GM12801 (cell line): Measurements from ENCODE around the gene PCDHGA1.

Experiments
- TF ChIP-seq, protein P1 (sequence below): IDR thresholded peaks from one replicate; pipeline ENCODE4 v1.5.1; 2011; ENCODE audit warnings: control low read depth; ENCODE audit not compliant: insufficient read length; ENCODE audit errors: extremely low read depth

PCDHGA1 gene

DNA sequence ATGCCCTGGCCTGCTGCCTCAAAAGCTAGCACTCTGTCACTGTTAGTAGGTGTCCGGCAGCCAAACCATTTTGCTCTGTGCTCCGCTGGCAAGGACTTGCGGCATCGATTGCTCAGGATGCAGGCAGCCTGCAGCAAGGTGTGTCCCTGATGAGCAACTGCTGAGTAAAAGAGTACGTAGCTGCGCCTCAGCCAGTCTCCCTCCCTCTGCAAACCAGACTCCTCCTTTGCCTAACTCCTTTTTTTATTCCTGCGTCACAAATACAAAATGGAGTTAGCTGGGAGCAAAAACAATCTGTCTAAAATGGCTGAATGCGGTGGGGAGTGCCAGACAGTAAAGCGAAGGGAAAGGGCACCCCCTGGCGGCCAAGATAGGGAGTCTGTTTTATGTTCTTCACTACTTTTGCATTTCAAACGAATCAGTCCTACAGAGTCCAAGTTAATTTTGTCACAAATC lies 227.4 kb downstream of the PCDHGA1 start:
- TF ChIP-seq, protein P1, sequence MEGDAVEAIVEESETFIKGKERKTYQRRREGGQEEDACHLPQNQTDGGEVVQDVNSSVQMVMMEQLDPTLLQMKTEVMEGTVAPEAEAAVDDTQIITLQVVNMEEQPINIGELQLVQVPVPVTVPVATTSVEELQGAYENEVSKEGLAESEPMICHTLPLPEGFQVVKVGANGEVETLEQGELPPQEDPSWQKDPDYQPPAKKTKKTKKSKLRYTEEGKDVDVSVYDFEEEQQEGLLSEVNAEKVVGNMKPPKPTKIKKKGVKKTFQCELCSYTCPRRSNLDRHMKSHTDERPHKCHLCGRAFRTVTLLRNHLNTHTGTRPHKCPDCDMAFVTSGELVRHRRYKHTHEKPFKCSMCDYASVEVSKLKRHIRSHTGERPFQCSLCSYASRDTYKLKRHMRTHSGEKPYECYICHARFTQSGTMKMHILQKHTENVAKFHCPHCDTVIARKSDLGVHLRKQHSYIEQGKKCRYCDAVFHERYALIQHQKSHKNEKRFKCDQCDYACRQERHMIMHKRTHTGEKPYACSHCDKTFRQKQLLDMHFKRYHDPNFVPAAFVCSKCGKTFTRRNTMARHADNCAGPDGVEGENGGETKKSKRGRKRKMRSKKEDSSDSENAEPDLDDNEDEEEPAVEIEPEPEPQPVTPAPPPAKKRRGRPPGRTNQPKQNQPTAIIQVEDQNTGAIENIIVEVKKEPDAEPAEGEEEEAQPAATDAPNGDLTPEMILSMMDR, result no peak

DNA sequence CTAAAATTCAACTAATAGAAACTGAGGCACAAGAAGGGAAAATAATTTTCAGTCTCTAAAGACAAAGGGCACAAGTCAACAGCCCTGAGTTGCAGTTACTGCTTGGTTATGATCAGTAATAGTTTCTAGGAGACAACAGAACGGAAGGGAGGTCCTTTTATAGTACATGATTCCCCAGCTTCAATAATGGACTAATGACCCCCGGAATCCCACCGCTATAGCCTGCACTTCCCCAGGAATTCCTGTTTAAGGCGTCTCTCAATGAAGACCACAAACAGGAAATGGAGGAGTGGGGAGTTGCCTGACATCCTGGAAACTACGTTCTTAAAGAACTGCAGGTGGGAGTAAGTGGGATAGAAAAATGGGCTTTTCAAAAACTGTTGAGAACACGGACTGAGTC lies 227.8 kb downstream of the PCDHGA1 start:
- TF ChIP-seq, protein P1, result no peak

GRCh38 chr5:141559461-141559860 lies 229.1 kb downstream of the PCDHGA1 start:
- TF ChIP-seq, protein P1, result no peak

DNA sequence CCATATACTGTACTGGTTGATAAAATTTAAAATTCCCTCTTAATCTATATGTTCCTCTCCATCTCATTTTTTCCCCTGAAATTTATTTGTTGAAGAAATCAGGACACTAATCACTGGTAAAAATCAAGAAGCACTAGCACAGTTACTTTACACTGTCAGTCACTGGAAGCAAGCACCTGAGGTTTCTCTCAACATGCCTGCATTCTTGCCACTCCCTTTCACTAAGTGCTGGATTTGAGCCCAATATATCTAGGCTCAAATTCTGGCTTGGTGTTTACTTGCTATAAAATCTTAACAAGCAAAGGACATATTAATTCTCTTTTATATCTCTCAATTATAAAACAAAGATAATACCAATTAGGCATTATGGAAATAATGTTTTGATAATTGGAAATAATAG lies 229.8 kb downstream of the PCDHGA1 start:
- TF ChIP-seq, protein P1, result no peak

GRCh38 chr5:141560725-141561483 lies 230.6 kb downstream of the PCDHGA1 start:
- TF ChIP-seq, protein P1, result no peak
